Measurements from ENCODE around the gene ASTE1.
"Not testable (repeated sequence)": the region's sequence is repeated elsewhere in the genome, so short reads cannot be mapped to it uniquely, and the experiment has no call there.

Gene ASTE1

DNA sequence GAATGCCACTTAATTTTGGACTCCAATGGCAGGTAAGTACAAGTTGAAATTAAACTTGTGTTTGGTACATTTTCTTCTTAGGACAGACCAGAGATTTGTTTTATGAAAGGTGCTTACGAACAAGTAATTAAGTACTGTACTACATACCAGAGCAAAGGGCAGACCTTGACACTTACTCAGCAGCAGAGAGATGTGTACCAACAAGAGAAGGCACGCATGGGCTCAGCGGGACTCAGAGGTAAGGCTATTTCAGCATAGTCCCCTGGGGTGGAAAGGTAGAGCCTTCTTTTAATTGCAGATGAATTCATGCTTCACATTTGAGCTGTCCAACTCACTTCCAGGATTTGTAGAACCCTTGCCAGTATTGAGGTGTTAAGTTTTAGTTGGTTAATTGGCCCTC is 51.4 kb downstream of the ASTE1 start:
- H3K9ac ChIP-seq (ENCODE audit: low read length): no peak overlapping the region
- peaks cover 43% of the 10 kb centered on the region for H3K36me3 ChIP-seq (ENCODE audit: control insufficient read depth, insufficient read depth, low read length, severe bottlenecking)
- no peaks in the 10 kb centered on the region for H3K27me3 ChIP-seq (replicated peaks; ENCODE audit: control insufficient read depth, insufficient read depth, low read length)
- peaks cover 18% of the 10 kb centered on the region for H3K4me1 ChIP-seq (ENCODE audit: control insufficient read depth, insufficient read depth, low read length)
- DNase-seq (ENCODE audit: low read depth): no peak
- H3K4me3 ChIP-seq (ENCODE audit: low read length): no peak overlapping the region
- H3K9me3 ChIP-seq (ENCODE audit: control insufficient read depth, low read length): no peaks in the 10 kb centered on the region

DNA sequence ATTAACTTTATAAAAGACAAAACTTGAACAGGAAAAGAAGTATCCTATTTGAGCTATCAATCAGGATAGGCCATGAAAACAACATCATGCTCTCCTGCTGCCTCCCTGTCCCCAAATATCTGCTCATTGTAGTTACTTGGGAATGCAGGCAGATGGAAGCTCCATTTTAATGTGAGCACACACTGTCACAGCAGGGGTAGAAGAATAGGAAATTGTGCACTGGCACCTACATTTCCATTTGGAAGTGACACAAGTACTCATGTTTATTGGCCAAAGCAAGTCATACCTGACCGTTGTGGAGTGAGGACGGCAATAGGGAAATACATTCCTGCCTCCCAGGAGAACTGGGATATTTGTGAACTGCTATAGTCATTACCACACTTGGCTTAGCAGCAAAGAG is 52.4 kb downstream of the ASTE1 start:
- H3K9me3 ChIP-seq (ENCODE audit: control insufficient read depth, low read length): no peaks in the 10 kb centered on the region
- no peak for DNase-seq (ENCODE audit: low read depth)
- no peak overlapping the region for H3K4me3 ChIP-seq (ENCODE audit: low read length)
- no peak overlapping the region for H3K9ac ChIP-seq (ENCODE audit: low read length)
- H3K36me3 ChIP-seq (ENCODE audit: control insufficient read depth, insufficient read depth, low read length, severe bottlenecking): peaks cover 47% of the 10 kb centered on the region
- peaks cover 9% of the 10 kb centered on the region for H3K4me1 ChIP-seq (ENCODE audit: control insufficient read depth, insufficient read depth, low read length)
- H3K27me3 ChIP-seq (replicated peaks; ENCODE audit: control insufficient read depth, insufficient read depth, low read length): no peaks in the 10 kb centered on the region

- Histone ChIP-seq H3K9ac (ENCODE audit: low read length) (no peak overlapping the region), H3K9me3 (ENCODE audit: control insufficient read depth, low read length) (no peaks in the 10 kb centered on the region), H3K4me3 (ENCODE audit: low read length) (no peak overlapping the region), H3K4me1 (ENCODE audit: control insufficient read depth, insufficient read depth, low read length) (peaks cover 7% of the 10 kb centered on the region), H3K27me3 (replicated peaks; ENCODE audit: control insufficient read depth, insufficient read depth, low read length) (no peaks in the 10 kb centered on the region), H3K36me3 (ENCODE audit: control insufficient read depth, insufficient read depth, low read length, severe bottlenecking) (peaks cover 53% of the 10 kb centered on the region)
- no peak for DNase-seq (ENCODE audit: low read depth)
Measured at GRCh38 chr3:130973406-130973805, 53.2 kb downstream of the ASTE1 start.

DNA sequence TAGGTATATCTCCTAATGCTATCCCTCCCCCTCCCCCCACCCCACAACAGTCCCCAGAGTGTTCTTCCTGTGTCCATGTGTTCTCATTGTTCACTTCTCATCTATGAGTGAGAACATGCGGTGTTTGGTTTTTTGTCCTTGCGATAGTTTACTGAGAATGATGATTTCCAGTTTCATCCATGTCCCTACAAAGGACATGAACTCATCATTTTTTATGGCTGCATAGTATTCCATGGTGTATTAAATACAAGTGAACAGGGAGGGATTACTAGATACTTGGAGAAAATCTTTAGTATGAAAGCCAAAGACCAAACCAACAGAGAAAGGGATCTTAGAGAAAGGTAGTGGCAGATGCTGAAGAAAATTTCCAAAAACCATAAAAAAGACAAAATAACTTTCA is 54.0 kb downstream of the ASTE1 start:
- not testable (repeated sequence) for H3K4me1 ChIP-seq (ENCODE audit: control insufficient read depth, insufficient read depth, low read length); H3K27me3 ChIP-seq (replicated peaks; ENCODE audit: control insufficient read depth, insufficient read depth, low read length); DNase-seq (ENCODE audit: low read depth); H3K9ac ChIP-seq (ENCODE audit: low read length); H3K9me3 ChIP-seq (ENCODE audit: control insufficient read depth, low read length); H3K4me3 ChIP-seq (ENCODE audit: low read length)
- H3K36me3 ChIP-seq (ENCODE audit: control insufficient read depth, insufficient read depth, low read length, severe bottlenecking): peaks cover 55% of the 10 kb centered on the region

DNA sequence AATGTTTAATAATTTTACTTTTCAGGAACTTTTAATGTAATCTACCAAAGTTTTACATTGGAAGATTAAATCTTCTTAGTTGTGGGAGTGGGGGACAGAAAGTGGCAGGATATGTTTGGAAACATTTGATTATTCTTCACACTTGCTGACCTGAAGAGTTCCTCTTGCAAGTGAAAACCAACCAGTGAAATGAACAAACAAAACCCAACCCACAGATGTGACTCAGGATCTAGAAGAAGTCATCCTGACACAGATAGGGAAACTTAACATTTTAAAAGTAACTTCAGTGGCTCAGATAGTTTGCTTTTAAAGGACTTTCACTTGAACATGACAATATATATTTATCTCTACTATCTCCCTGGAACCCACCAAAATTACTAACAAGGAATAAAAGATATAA is 55.4 kb downstream of the ASTE1 start:
- no peak overlapping the region for H3K4me3 ChIP-seq (ENCODE audit: low read length)
- H3K4me1 ChIP-seq (ENCODE audit: control insufficient read depth, insufficient read depth, low read length): peaks cover 4% of the 10 kb centered on the region
- H3K9me3 ChIP-seq (ENCODE audit: control insufficient read depth, low read length): no peaks in the 10 kb centered on the region
- H3K36me3 ChIP-seq (ENCODE audit: control insufficient read depth, insufficient read depth, low read length, severe bottlenecking): peaks cover 61% of the 10 kb centered on the region
- H3K9ac ChIP-seq (ENCODE audit: low read length): no peak overlapping the region
- H3K27me3 ChIP-seq (replicated peaks; ENCODE audit: control insufficient read depth, insufficient read depth, low read length): no peaks in the 10 kb centered on the region
- peak; percentile 4 for DNase-seq (ENCODE audit: low read depth)

GRCh38 chr3:130969621-130970020 is 57.0 kb downstream of the ASTE1 start:
- no peaks in the 10 kb centered on the region for H3K27me3 ChIP-seq (replicated peaks; ENCODE audit: control insufficient read depth, insufficient read depth, low read length)
- no peak overlapping the region for H3K4me3 ChIP-seq (ENCODE audit: low read length)
- H3K9me3 ChIP-seq (ENCODE audit: control insufficient read depth, low read length): no peaks in the 10 kb centered on the region
- no peak for DNase-seq (ENCODE audit: low read depth)
- no peak overlapping the region for H3K9ac ChIP-seq (ENCODE audit: low read length)
- peaks cover 59% of the 10 kb centered on the region for H3K36me3 ChIP-seq (ENCODE audit: control insufficient read depth, insufficient read depth, low read length, severe bottlenecking)
- peaks cover 4% of the 10 kb centered on the region for H3K4me1 ChIP-seq (ENCODE audit: control insufficient read depth, insufficient read depth, low read length)

- Histone ChIP-seq H3K36me3 (ENCODE audit: control insufficient read depth, insufficient read depth, low read length, severe bottlenecking) (peaks cover 53% of the 10 kb centered on the region), H3K4me3 (ENCODE audit: low read length) (no peak overlapping the region), H3K27me3 (replicated peaks; ENCODE audit: control insufficient read depth, insufficient read depth, low read length) (no peaks in the 10 kb centered on the region), H3K4me1 (ENCODE audit: control insufficient read depth, insufficient read depth, low read length) (peaks cover 13% of the 10 kb centered on the region), H3K9ac (ENCODE audit: low read length) (no peak overlapping the region), H3K9me3 (ENCODE audit: control insufficient read depth, low read length) (no peaks in the 10 kb centered on the region)
- peak; percentile 29 for DNase-seq (ENCODE audit: low read depth)
Measured at GRCh38 chr3:130968221-130968620, 58.4 kb downstream of the ASTE1 start.

DNA sequence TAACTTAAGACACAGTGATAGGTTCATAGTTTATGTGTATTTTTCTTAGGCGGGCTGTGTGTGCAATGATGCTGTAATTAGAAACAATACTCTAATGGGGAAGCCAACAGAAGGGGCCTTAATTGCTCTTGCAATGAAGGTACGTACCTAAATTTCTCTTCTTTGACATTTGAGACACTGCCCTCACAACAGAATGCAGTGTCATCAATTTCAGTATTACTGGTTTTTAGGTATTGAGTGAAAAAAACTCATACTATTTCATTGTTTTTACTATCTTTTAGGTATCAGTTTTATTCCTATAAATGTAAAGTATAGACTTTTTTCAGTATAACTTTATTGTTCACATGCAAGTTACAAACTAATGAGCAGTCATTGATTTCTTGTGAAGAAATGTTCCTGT is 59.3 kb downstream of the ASTE1 start:
- Histone ChIP-seq H3K36me3 (ENCODE audit: control insufficient read depth, insufficient read depth, low read length, severe bottlenecking) (peaks cover 53% of the 10 kb centered on the region), H3K27me3 (replicated peaks; ENCODE audit: control insufficient read depth, insufficient read depth, low read length) (no peaks in the 10 kb centered on the region), H3K9me3 (ENCODE audit: control insufficient read depth, low read length) (no peaks in the 10 kb centered on the region), H3K4me1 (ENCODE audit: control insufficient read depth, insufficient read depth, low read length) (peaks cover 11% of the 10 kb centered on the region), H3K9ac (ENCODE audit: low read length) (no peak overlapping the region), H3K4me3 (ENCODE audit: low read length) (no peak overlapping the region)
- DNase-seq (ENCODE audit: low read depth): no peak

DNA sequence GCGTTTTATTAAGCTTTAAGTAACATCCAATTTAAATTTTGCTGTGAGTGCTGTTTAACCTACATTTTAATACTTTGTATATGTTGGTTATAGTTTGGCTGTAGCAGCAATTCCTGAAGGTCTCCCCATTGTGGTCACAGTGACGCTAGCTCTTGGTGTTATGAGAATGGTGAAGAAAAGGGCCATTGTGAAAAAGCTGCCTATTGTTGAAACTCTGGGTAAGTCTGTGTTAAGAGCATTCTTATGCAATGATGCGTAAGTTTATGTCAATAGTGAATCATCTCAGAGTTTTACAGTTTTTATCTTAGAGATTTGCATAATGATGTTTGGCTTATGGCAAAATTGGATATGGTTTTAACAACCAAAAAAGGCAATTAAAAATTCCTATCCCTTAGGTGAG is 62.7 kb downstream of the ASTE1 start:
- peaks cover 64% of the 10 kb centered on the region for H3K36me3 ChIP-seq (ENCODE audit: control insufficient read depth, insufficient read depth, low read length, severe bottlenecking)
- H3K9ac ChIP-seq (ENCODE audit: low read length): no peak overlapping the region
- no peaks in the 10 kb centered on the region for H3K9me3 ChIP-seq (ENCODE audit: control insufficient read depth, low read length)
- peak; percentile 90 for DNase-seq (ENCODE audit: low read depth)
- no peaks in the 10 kb centered on the region for H3K27me3 ChIP-seq (replicated peaks; ENCODE audit: control insufficient read depth, insufficient read depth, low read length)
- peaks cover 19% of the 10 kb centered on the region for H3K4me1 ChIP-seq (ENCODE audit: control insufficient read depth, insufficient read depth, low read length)
- no peak overlapping the region for H3K4me3 ChIP-seq (ENCODE audit: low read length)

Measured in adipocyte (in vitro differentiated cells).